ENCODE data around the gene ZC2HC1C.

GRCh38 chr14:75107186-75107585 lies 37.7 kb downstream of the ZC2HC1C start:
- TF ChIP-seq CTCF (IDR thresholded peaks at IDR 0.05; ENCODE audit: poor library complexity, severe bottlenecking) (no peak), POLR2AphosphoS5 (IDR thresholded peaks at IDR 0.05) (no peak), SMC3 (conservative IDR thresholded peaks at IDR 0.05; ENCODE audit: poor library complexity) (no peak)
